Small intestine (tissue), 7 donors: Measurements from ENCODE around the gene SPINK14. TPM values are rescaled to one million over a fixed set of nuclear protein-coding genes. Genes with fewer than 3 reads are reported as not detected.

ENCODE experiments used
- DNase-seq, 2 donors: peaks; one replicate each; pipeline versions ENCODE4 v3.0.0 to v3.0.0-alpha.2; 2013
- FAIRE-seq: peaks from 2 replicates; lab custom pipeline; 2012; peaks lifted over from hg19 to GRCh38; lab: Jason Lieb, UNC
- H3K27ac ChIP-seq, 3 donors: one replicate each; pipeline ENCODE4 v1.5.1; 2013; ENCODE audit warnings: low read length in 2 of 3, mild to moderate bottlenecking in 2 of 3, control low read depth in 1 of 3, inconsistent platforms in 1 of 3, low read depth in 1 of 3, moderate library complexity in 1 of 3
- H3K27me3 ChIP-seq, 3 donors: one replicate each; pipeline ENCODE4 v1.6.1; 2013; ENCODE audit warnings: low read length in 3 of 3, inconsistent platforms in 1 of 3; ENCODE audit not compliant: control insufficient read depth in 3 of 3, insufficient read depth in 3 of 3
- H3K36me3 ChIP-seq, 3 donors: one replicate each; pipeline ENCODE4 v1.6.1; 2013; ENCODE audit warnings: low read length in 3 of 3, inconsistent platforms in 1 of 3, low read depth in 1 of 3, mild to moderate bottlenecking in 1 of 3, moderate library complexity in 1 of 3; ENCODE audit not compliant: control insufficient read depth in 3 of 3, insufficient read depth in 2 of 3
- H3K4me1 ChIP-seq, 3 donors: one replicate each; pipeline ENCODE4 v1.6.1; 2013; ENCODE audit warnings: low read length in 2 of 3, inconsistent platforms in 1 of 3, low read depth in 1 of 3, mild to moderate bottlenecking in 1 of 3, moderate library complexity in 1 of 3; ENCODE audit not compliant: control insufficient read depth in 3 of 3, insufficient read depth in 2 of 3
- H3K4me3 ChIP-seq, 3 donors: one replicate each; pipeline ENCODE4 v1.5.1; 2013; ENCODE audit warnings: low read length in 3 of 3, control low read depth in 1 of 3, inconsistent platforms in 1 of 3, low read depth in 1 of 3, mild to moderate bottlenecking in 1 of 3, moderate library complexity in 1 of 3
- H3K9me3 ChIP-seq, 2 donors: one replicate each; pipeline ENCODE4 v1.6.1; 2013; ENCODE audit warnings: low read depth in 1 of 2, low read length in 1 of 2; ENCODE audit not compliant: control insufficient read depth in 2 of 2, insufficient read depth in 1 of 2
- WGBS, 3 donors: extraction: QIAGEN DNeasy Blood & Tissue Kit; methylation state at CpG; one replicate each; pipeline ENCODE4 v1.1.7; 2013; 5-methylcytosine and 5-hydroxymethylcytosine counted together
- polyA plus RNA-seq, 4 donors: library from polyadenylated mRNA; stranded (reverse) in 3 of 4; unstranded in 1 of 4; fragments of 200-250 nt in 3 of 4; fragments of 120-200 nt in 1 of 4; gene quantifications; one replicate each; pipeline versions ENCODE4 v1.2.1 to v1.2.3, GENCODE V29; 2013
- donor health status: healthy with polysubstance abuse.
- donor health status: control.
- donor health status: control.
- donor health status: Bipolar disorder and iron deficiency.
- donor health status: healthy.

Gene SPINK14
- polyA plus RNA-seq, 4 donors = not detected

- Histone ChIP-seq H3K27me3 (no peaks in the 10 kb centered on the region), H3K4me3 (no peak overlapping the region), H3K4me1 (peaks cover 0 to 5% (median 0%) of the 10 kb centered on the region in 3 donors), H3K9me3 (no peaks in the 10 kb centered on the region), H3K27ac (no peak overlapping the region), H3K36me3 (no peaks in the 10 kb centered on the region)
- 51 to 77% (median 56%) methylated on average over 1 of the region's 1 CpG for WGBS, 3 donors
- no peak for FAIRE-seq
- DNase-seq = no peak
Observed at GRCh38 chr5:148205865-148206264, 37.5 kb downstream of the SPINK14 start.

- WGBS, 3 donors = 77 to 82% (median 80%) methylated on average over 1 of the region's 1 CpG
- no peaks in the 10 kb centered on the region for H3K27me3 ChIP-seq
- no peak for FAIRE-seq
- H3K27ac ChIP-seq = no peak overlapping the region
- peaks cover 0 to 5% (median 0%) of the 10 kb centered on the region in 3 donors for H3K4me1 ChIP-seq
- no peaks in the 10 kb centered on the region for H3K36me3 ChIP-seq
- no peaks in the 10 kb centered on the region for H3K9me3 ChIP-seq
- no peak for DNase-seq
- no peak overlapping the region for H3K4me3 ChIP-seq
Observed at GRCh38 chr5:148206620-148207019, 38.3 kb downstream of the SPINK14 start.

- Histone ChIP-seq H3K27me3 (no peaks in the 10 kb centered on the region), H3K27ac (no peak overlapping the region)
Observed at GRCh38 chr5:148208226-148208625, 39.9 kb downstream of the SPINK14 start.

GRCh38 chr5:148209151-148209770 lies 40.9 kb downstream of the SPINK14 start:
- H3K27ac ChIP-seq = no peak overlapping the region
- DNase-seq = peak; percentile 3 to 42

More at GRCh38 chr5:148208226-148208625, 39.9 kb downstream of the SPINK14 start:
- Histone ChIP-seq H3K36me3 (no peaks in the 10 kb centered on the region), H3K9me3 (no peaks in the 10 kb centered on the region), H3K4me3 (no peak overlapping the region), H3K4me1 (peaks cover 0 to 5% (median 0%) of the 10 kb centered on the region in 3 donors)
- FAIRE-seq = no peak
- DNase-seq = no peak

GRCh38 chr5:148214665-148215185 lies 46.4 kb downstream of the SPINK14 start:
- H3K4me1 ChIP-seq = no peaks in the 10 kb centered on the region
- no peaks in the 10 kb centered on the region for H3K27me3 ChIP-seq
- H3K27ac ChIP-seq = no peak overlapping the region
- 76 to 83% (median 82%) methylated on average over 1 of the region's 1 CpG for WGBS, 3 donors
- DNase-seq (no peak), FAIRE-seq (no peak)
- no peaks in the 10 kb centered on the region for H3K9me3 ChIP-seq
- H3K4me3 ChIP-seq = no peak overlapping the region
- H3K36me3 ChIP-seq = no peaks in the 10 kb centered on the region

More at GRCh38 chr5:148209151-148209770, 40.9 kb downstream of the SPINK14 start:
- no peaks in the 10 kb centered on the region for H3K9me3 ChIP-seq
- H3K4me3 ChIP-seq = no peak overlapping the region
- H3K36me3 ChIP-seq = no peaks in the 10 kb centered on the region
- H3K27me3 ChIP-seq = no peaks in the 10 kb centered on the region
- 14 to 34% (median 20%) methylated on average over 3 of the region's 3 CpGs for WGBS, 3 donors
- FAIRE-seq = no peak
- H3K4me1 ChIP-seq = peaks cover 0 to 5% (median 0%) of the 10 kb centered on the region in 3 donors

GRCh38 chr5:148221508-148221907 lies 53.2 kb downstream of the SPINK14 start:
- Histone ChIP-seq H3K27me3 (no peaks in the 10 kb centered on the region), H3K27ac (no peak overlapping the region), H3K4me3 (no peak overlapping the region), H3K36me3 (no peaks in the 10 kb centered on the region), H3K4me1 (no peaks in the 10 kb centered on the region), H3K9me3 (no peaks in the 10 kb centered on the region)
- no peak for FAIRE-seq
- WGBS, 3 donors = 72 to 78% (median 76%) methylated on average over 6 of the region's 6 CpGs
- no peak for DNase-seq

GRCh38 chr5:148224117-148224742 lies 55.9 kb downstream of the SPINK14 start:
- no peak for FAIRE-seq
- H3K4me3 ChIP-seq = no peak overlapping the region

More at GRCh38 chr5:148224117-148224742, 55.9 kb downstream of the SPINK14 start:
- Histone ChIP-seq H3K27ac (no peak overlapping the region), H3K9me3 (no peaks in the 10 kb centered on the region), H3K36me3 (no peaks in the 10 kb centered on the region), H3K27me3 (no peaks in the 10 kb centered on the region), H3K4me1 (no peaks in the 10 kb centered on the region)
- WGBS, 3 donors = 30 to 45% (median 32%) methylated on average over 2 of the region's 2 CpGs
- no peak for DNase-seq
